Activated T-cell treated with anti-CD3 and anti-CD28 coated beads for 1 hour (primary cell): Measurements from ENCODE around the gene ASNS.

Experiments used
- DNase-seq: peaks from one replicate; pipeline ENCODE4 v3.0.0-alpha.2; 2020; ENCODE audit warnings: low read depth

The ASNS gene

DNA sequence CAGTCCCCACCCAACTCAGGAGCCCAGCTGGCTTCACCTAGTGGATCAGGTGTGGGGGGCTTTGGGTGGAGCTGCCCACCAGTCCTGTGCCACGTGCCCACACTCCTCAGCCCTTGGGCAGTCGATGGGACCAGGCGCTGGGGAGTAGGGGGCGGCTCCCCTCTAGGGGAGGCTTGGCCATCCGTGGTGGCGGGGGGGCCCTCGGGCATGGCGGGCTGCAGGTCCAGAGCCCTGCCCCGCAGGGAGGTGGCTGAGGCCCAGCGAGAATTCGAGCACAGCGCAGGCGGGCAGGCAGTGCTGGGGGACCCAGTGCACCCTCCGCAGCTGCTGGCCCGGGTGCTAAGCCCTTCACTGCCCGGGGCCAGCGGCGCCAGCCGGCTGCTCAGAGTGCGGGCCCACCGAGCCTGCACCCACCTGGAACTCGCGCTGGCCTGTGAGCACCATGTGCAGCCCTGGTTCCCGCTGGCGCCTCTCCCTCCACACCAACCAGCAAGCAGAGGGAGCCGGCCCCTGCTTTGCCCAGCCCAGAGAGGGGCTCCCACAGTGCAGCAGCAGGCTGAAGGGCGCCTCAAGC, 29.3 kb downstream of the ASNS start:
- no peak for DNase-seq

GRCh38 chr7:97842006-97842405, 30.2 kb downstream of the ASNS start:
- DNase-seq: no peak

GRCh38 chr7:97835296-97836138, 36.7 kb downstream of the ASNS start:
- peak; percentile 33 for DNase-seq

DNA sequence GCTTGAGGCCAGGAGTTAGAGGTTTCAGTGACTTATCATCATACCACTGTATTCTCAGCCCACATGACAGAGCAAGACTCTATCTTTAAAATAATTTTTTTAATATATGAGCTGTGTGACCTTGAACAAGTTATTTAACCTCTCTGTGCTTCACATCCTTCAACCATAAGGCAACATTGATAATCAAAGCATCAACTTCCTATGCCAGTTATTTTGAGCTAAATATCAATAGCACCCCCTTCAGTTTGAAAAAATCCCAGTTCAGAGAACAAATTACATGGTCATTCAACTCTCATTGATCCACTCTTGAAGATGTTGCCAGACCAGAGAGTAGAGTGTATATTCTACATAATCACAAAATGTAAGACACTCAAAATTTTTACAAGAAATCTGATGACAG, 53.0 kb downstream of the ASNS start:
- DNase-seq: no peak

- DNase-seq: no peak
Observed at GRCh38 chr7:97818066-97818663, 54.0 kb downstream of the ASNS start.
